Limb (tissue), 2 donors: ENCODE measurements around the gene PREX1.

Experiments used
- DNase-seq, 2 donors: peaks; one replicate each; pipeline ENCODE4 v3.0.0-alpha.2; 2016; ENCODE audit errors: extremely low spot score in 2 of 2

The PREX1 gene

GRCh38 chr20:48706116-48706656 is 121.6 kb downstream of the PREX1 start:
- DNase-seq: no peak

- no peak for DNase-seq
Observed at GRCh38 chr20:48705240-48706115, 122.3 kb downstream of the PREX1 start.

DNA sequence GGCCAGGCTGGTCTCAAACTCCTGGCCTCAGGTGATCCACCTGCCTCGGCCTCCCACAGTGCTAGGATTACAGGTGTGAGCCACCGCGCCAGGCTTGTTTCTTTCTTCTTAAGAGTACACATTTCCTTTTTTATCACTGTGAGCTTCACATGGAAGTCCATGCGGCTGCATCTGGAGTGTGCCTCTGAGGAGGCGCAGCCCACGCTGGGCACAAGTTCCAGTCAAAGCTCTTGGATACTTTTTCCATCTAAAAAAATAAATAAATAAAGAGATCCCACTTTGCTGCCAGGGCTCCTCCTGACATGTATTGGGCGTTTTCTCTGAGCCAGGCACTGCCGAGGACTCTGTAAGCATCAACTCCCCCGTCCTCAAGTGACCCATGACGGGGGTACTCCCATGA is 123.0 kb downstream of the PREX1 start:
- no peak for DNase-seq

- no peak for DNase-seq
Observed at GRCh38 chr20:48703511-48704219, 124.1 kb downstream of the PREX1 start.

GRCh38 chr20:48703107-48703506 is 124.7 kb downstream of the PREX1 start:
- DNase-seq: peak in 1 of 2 donors; percentile 54

DNA sequence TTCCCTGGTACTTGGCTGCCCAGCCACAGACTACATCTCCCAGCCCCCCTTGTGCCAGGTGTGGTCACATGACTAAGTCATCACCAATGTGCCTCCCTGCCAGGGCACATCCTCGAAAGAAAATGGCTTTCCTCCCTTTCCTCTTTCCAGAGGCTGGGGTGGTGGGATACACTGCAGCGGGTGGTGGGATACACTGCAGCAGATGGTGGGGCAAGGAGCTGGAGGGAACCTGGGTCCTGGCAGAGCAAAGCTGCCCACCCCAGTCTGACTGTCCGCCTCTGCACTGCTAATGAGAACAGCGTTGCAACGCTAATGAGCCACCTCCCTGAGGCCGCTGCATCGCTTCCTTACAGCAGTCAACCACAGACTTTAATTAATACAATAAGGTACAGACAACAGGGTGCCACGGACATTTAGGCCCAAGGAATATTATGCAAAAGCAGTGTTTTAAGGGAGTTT is 125.3 kb downstream of the PREX1 start:
- no peak for DNase-seq

- no peak for DNase-seq
Observed at GRCh38 chr20:48701702-48702101, 126.1 kb downstream of the PREX1 start.

DNA sequence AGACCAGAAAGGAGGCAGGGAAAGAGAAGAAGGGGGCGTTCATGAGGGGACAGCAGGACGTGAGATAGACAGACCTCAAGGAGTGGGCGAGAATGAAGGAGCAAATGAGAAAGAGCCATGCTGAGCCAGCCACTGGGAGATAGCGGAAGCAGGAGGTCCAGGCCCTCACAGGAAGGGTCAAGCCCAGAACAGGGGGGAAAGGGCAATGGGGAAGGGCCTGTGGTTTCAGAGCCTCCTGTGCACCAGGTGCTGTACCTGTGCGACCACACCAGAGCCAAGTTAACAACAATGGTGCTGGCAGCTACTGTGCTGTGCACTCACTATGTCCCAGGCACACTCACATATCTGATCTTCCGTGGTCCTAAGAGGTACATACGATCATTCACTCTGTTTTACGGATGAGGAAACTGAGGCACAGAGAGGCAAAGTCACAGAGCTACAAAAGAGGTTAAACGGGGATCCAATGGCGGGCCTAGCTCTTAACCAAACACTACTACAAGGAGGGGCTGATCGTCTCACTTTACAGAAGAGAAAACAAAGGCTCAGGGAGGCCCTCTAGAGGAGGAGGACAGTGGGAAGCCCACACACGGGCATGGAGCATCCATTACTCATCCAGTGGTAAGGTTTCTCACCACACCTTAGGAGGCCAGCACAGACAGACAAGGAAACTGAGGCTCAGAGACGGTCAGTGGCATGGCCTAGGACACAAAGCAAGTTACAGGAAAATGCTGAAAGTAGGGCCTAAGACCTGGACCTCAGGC is 129.1 kb downstream of the PREX1 start:
- no peak for DNase-seq

GRCh38 chr20:48697845-48698491 is 129.8 kb downstream of the PREX1 start:
- peak in 1 of 2 donors; percentile 73 for DNase-seq

- DNase-seq: no peak
Observed at GRCh38 chr20:48696671-48697070, 131.1 kb downstream of the PREX1 start.

GRCh38 chr20:48695738-48696137 is 132.1 kb downstream of the PREX1 start:
- no peak for DNase-seq

DNA sequence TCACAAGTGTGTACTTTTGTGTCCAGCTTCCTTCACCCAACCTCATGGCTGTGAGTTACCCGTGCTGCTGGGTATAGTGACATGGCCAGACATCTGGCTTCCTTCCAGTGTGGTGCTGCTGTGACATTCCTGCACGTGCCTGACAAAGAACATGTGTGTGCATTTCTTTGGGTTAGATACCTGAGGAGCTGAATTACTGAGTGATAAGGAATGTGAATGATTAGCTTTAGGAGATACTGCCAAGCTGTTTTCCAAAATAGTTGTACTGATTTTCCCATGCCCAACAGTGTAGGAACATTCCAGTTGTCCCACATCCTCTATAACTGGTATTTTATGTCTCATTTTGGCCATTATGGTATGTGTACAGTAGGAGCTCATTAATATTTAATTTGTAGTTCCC is 132.5 kb downstream of the PREX1 start:
- no peak for DNase-seq

GRCh38 chr20:48694381-48694865 is 133.4 kb downstream of the PREX1 start:
- DNase-seq: no peak

DNA sequence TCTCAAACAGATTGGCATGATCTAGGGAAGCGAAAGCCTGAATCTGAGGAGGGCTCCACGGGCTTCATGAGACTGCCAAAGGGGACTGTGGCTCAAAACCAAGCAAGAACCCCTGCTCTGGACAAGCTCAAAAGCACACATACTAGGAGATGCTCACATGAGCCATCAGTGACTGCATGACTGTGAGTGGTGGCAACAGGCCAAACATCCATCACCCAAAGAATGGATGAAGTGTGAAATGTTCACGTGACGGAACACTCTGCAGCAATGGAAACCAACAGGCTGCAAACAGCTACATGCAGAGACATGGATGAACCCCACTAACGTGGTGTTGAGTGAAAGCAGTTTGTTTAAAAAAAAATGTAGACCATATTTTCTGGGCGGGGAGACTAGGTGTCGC is 136.3 kb downstream of the PREX1 start:
- DNase-seq: no peak

GRCh38 chr20:48690888-48691287 is 136.9 kb downstream of the PREX1 start:
- DNase-seq: peak in 1 of 2 donors; percentile 50

GRCh38 chr20:48689874-48690571 is 137.8 kb downstream of the PREX1 start:
- no peak for DNase-seq

DNA sequence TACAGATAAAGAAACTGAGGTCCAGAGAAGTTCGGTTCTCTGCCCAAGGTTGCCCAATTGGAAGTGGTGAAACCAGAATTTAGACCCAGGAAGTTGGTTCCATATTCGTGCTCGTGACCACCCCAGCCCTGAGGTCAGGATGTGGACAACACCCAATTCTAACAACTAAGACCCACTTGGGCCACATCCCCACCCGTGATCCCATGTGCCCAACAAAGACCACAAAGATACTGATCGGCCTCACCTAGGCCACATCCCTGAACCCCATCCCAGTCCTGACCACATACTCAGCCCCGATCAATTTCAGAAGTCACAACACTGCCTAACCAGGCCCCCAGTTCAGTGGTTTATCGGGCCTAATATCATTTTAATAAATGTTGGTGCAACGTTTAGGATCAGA is 138.4 kb downstream of the PREX1 start:
- no peak for DNase-seq

DNA sequence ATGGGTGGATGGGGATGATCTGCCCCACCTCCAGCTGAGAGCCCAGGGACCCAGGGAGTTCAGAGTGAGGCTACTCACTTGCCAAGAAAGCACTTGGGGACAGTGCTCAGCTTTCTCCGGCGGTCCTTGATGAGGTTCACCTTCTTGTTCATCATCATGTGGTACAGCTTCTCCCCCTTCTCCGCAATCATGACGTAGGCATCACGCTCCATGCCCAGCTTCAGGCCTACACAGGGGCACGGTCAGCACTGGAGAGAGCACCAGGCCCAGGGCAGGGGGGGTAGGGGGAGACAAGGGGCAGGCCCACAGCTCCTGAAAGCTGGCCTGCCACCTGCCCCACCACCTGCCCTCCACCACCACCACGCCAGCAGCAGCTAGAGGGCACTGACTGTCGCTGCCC is 139.2 kb downstream of the PREX1 start:
- DNase-seq: no peak

- no peak for DNase-seq
Observed at GRCh38 chr20:48687117-48687800, 140.5 kb downstream of the PREX1 start.
